ENCODE measurements around the gene NOS2.
A peak's percentile ranks its signal among the peaks of the same experiment; 100 is the strongest.
"Not testable (repeated sequence)": the region's sequence is repeated elsewhere in the genome, so short reads cannot be mapped to it uniquely, and the experiment has no call there.

The NOS2 gene

GRCh38 chr17:27747462-27748359, 52.6 kb downstream of the NOS2 start:
- no peak for DNase-seq
- TF ChIP-seq GATA1 (IDR thresholded peaks at IDR 0.05; ENCODE audit: low read depth, low read length) (no peak), POLR2A (IDR thresholded peaks at IDR 0.05; ENCODE audit: low read length) (no peak)

GRCh38 chr17:27746881-27747280, 53.4 kb downstream of the NOS2 start:
- no peak for TF ChIP-seq POLR2A (IDR thresholded peaks at IDR 0.05; ENCODE audit: low read length)
- DNase-seq, result no peak

- not testable (repeated sequence) for DNase-seq
Measured at GRCh38 chr17:27746320-27746719, 54.0 kb downstream of the NOS2 start.

- not testable (repeated sequence) for DNase-seq
Measured at GRCh38 chr17:27745207-27745830, 55.0 kb downstream of the NOS2 start.

GRCh38 chr17:27743281-27743885, 56.9 kb downstream of the NOS2 start:
- TF ChIP-seq GATA1 (IDR thresholded peaks at IDR 0.05; ENCODE audit: low read depth, low read length) (no peak), POLR2A (IDR thresholded peaks at IDR 0.05; ENCODE audit: low read length) (no peak)
- no peak for DNase-seq

GRCh38 chr17:27741971-27742575, 58.3 kb downstream of the NOS2 start:
- DNase-seq, result no peak
- TF ChIP-seq GATA1 (IDR thresholded peaks at IDR 0.05; ENCODE audit: low read depth, low read length) (no peak), POLR2A (IDR thresholded peaks at IDR 0.05; ENCODE audit: low read length) (no peak)

GRCh38 chr17:27741361-27741861, 58.9 kb downstream of the NOS2 start:
- DNase-seq, result no peak
- no peak for TF ChIP-seq POLR2A (IDR thresholded peaks at IDR 0.05; ENCODE audit: low read length)
- TF ChIP-seq GATA1 (IDR thresholded peaks at IDR 0.05; ENCODE audit: low read depth, low read length), result no peak

GRCh38 chr17:27740541-27740940, 59.8 kb downstream of the NOS2 start:
- not testable (repeated sequence) for DNase-seq

- no peak for DNase-seq
- TF ChIP-seq POLR2A (IDR thresholded peaks at IDR 0.05; ENCODE audit: low read length), result no peak
- TF ChIP-seq GATA1 (IDR thresholded peaks at IDR 0.05; ENCODE audit: low read depth, low read length), result no peak
Measured at GRCh38 chr17:27733773-27734172, 66.6 kb downstream of the NOS2 start.

- not testable (repeated sequence) for DNase-seq
Measured at GRCh38 chr17:27732746-27733145, 67.6 kb downstream of the NOS2 start.

GRCh38 chr17:27725982-27726381, 74.3 kb downstream of the NOS2 start:
- DNase-seq, result peak; percentile 4 to 10

GRCh38 chr17:27721797-27722196, 78.5 kb downstream of the NOS2 start:
- TF ChIP-seq POLR2A (IDR thresholded peaks at IDR 0.05; ENCODE audit: low read length) (no peak), GATA1 (IDR thresholded peaks at IDR 0.05; ENCODE audit: low read depth, low read length) (no peak)
- peak in 1 of 2 experiments; percentile 6 for DNase-seq
